ENCODE measurements around the gene NCKAP5. TPM values are rescaled to one million over a fixed set of nuclear protein-coding genes. Genes with fewer than 3 reads are reported as not detected.

The NCKAP5 gene
- total and polyA plus RNA-seq, 4 donors, result 0.57 to 2.8 (median 2.4) TPM

DNA sequence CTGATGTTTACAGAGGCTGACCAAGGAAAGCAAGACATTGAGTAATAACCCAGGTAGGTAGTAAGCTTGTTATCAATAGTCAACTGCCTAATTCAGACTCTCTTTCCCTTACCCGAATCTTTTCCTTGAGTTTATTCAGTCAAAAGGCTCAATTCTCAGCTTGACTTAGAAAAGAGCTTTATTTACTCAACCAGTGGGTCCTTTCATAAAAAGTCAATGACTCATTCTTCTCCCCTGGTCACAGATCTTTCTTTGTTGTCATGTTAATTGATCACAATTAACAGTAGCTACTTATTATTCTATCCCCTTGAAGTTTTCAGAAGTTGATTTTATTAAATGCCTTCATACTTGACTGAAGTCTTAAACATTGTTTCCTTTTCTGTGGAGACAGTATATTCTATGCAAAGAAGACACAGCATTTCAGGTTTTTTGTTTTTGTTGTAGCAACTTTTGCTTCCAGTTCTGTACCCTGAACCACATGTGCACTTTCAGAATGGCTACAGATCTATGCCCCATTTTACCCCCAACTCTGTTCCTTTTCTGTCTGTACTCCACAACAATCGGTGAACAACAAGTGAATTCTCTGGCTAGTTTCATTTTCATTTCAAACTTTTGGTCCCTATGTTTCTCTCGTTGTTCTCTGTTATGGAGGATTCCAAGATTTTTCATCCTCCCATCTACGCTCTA lies 428.3 kb downstream of the NCKAP5 start:
- no peaks in the 10 kb centered on the region for H3K27me3 ChIP-seq (ENCODE audit: control insufficient read depth in 4 of 4, insufficient read depth in 4 of 4, low read length in 3 of 4)
- DNase-seq (ENCODE audit: low spot score), result no peak
- H3K4me3 ChIP-seq (ENCODE audit: low read depth in 1 of 3, low read length in 3 of 3), result no peak overlapping the region
- TF ChIP-seq EGR1 (IDR thresholded peaks at IDR 0.05; ENCODE audit: low read depth in 2 of 2) (no peak), TAF1 (conservative IDR thresholded peaks at IDR 0.05) (no peak), JUND (IDR thresholded peaks at IDR 0.05) (no peak), GABPA (IDR thresholded peaks at IDR 0.05 in 1 of 2, conservative IDR thresholded peaks at IDR 0.05 in 1 of 2) (no peak), SP1 (IDR thresholded peaks at IDR 0.05) (no peak), YY1 (IDR thresholded peaks at IDR 0.05) (no peak), NR2F2 (IDR thresholded peaks at IDR 0.05) (no peak), FOXA1 (IDR thresholded peaks at IDR 0.05) (no peak), RAD21 (IDR thresholded peaks at IDR 0.05) (no peak), FOXA2 (IDR thresholded peaks at IDR 0.05) (no peak), HNF4A (conservative IDR thresholded peaks at IDR 0.05) (no peak), RXRA (IDR thresholded peaks at IDR 0.05) (no peak)
- TF ChIP-seq, protein P1, sequence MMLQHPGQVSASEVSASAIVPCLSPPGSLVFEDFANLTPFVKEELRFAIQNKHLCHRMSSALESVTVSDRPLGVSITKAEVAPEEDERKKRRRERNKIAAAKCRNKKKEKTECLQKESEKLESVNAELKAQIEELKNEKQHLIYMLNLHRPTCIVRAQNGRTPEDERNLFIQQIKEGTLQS (IDR thresholded peaks at IDR 0.05), result no peak
- TF ChIP-seq, protein P2, sequence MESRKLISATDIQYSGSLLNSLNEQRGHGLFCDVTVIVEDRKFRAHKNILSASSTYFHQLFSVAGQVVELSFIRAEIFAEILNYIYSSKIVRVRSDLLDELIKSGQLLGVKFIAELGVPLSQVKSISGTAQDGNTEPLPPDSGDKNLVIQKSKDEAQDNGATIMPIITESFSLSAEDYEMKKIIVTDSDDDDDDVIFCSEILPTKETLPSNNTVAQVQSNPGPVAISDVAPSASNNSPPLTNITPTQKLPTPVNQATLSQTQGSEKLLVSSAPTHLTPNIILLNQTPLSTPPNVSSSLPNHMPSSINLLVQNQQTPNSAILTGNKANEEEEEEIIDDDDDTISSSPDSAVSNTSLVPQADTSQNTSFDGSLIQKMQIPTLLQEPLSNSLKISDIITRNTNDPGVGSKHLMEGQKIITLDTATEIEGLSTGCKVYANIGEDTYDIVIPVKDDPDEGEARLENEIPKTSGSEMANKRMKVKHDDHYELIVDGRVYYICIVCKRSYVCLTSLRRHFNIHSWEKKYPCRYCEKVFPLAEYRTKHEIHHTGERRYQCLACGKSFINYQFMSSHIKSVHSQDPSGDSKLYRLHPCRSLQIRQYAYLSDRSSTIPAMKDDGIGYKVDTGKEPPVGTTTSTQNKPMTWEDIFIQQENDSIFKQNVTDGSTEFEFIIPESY (IDR thresholded peaks at IDR 0.05), result no peak
- TF ChIP-seq, protein P3, sequence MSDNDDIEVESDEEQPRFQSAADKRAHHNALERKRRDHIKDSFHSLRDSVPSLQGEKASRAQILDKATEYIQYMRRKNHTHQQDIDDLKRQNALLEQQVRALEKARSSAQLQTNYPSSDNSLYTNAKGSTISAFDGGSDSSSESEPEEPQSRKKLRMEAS (IDR thresholded peaks at IDR 0.05), result no peak
- no peak overlapping the region for H3K9ac ChIP-seq (ENCODE audit: low read depth in 1 of 2, low read length in 2 of 2)
- H3K27ac ChIP-seq (ENCODE audit: low read depth in 1 of 2, low read length in 2 of 2), result no peak overlapping the region
- H3K9me3 ChIP-seq (ENCODE audit: control insufficient read depth in 4 of 4, low read length in 3 of 4), result no peaks in the 10 kb centered on the region
- 80% methylated on average over 4 of the region's 4 CpGs for WGBS
- H3K4me1 ChIP-seq (ENCODE audit: control insufficient read depth in 4 of 4, insufficient read depth in 4 of 4, low read length in 3 of 4), result peaks cover 0 to 2% (median 0%) of the 10 kb centered on the region in 4 donors
- H3K36me3 ChIP-seq (ENCODE audit: control insufficient read depth in 4 of 4, insufficient read depth in 3 of 4, low read depth in 1 of 4, low read length in 3 of 4), result no peaks in the 10 kb centered on the region

DNA sequence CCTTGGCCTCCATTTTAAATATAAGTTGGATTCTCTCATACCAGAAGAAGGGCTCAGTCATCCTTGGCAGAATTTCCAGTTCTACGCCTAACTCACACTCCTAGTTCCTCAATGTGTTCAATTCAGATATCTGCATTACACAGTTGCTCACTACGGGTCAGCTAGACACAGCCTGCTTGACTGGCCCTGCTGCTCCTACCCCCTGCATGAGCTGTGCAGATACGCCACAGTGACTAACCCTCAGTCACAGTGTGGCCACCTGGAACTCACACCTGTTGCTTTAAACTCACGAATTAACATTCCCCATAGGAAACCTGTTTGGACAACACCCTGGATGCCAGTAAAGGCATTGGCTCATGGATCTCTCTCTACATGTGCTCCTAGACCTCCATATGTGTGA lies 429.6 kb downstream of the NCKAP5 start:
- Histone ChIP-seq H3K4me1 (ENCODE audit: control insufficient read depth in 4 of 4, insufficient read depth in 4 of 4, low read length in 3 of 4) (no peaks in the 10 kb centered on the region), H3K27ac (ENCODE audit: low read depth in 1 of 2, low read length in 2 of 2) (no peak overlapping the region), H3K27me3 (ENCODE audit: control insufficient read depth in 4 of 4, insufficient read depth in 4 of 4, low read length in 3 of 4) (no peaks in the 10 kb centered on the region), H3K36me3 (ENCODE audit: control insufficient read depth in 4 of 4, insufficient read depth in 3 of 4, low read depth in 1 of 4, low read length in 3 of 4) (no peaks in the 10 kb centered on the region), H3K9me3 (ENCODE audit: control insufficient read depth in 4 of 4, low read length in 3 of 4) (no peaks in the 10 kb centered on the region), H3K9ac (ENCODE audit: low read depth in 1 of 2, low read length in 2 of 2) (no peak overlapping the region), H3K4me3 (ENCODE audit: low read depth in 1 of 3, low read length in 3 of 3) (no peak overlapping the region)
- 88% methylated on average over 4 of the region's 4 CpGs for WGBS
- TF ChIP-seq YY1 (IDR thresholded peaks at IDR 0.05), result no peak
- TF ChIP-seq RXRA (IDR thresholded peaks at IDR 0.05), result no peak
- TF ChIP-seq, protein P3 (IDR thresholded peaks at IDR 0.05), result no peak
- TF ChIP-seq, protein P1 (IDR thresholded peaks at IDR 0.05), result no peak
- no peak for TF ChIP-seq FOXA1 (IDR thresholded peaks at IDR 0.05)
- no peak for TF ChIP-seq HNF4G (IDR thresholded peaks at IDR 0.05)
- TF ChIP-seq SP1 (IDR thresholded peaks at IDR 0.05), result no peak
- no peak for TF ChIP-seq EGR1 (IDR thresholded peaks at IDR 0.05; ENCODE audit: low read depth in 2 of 2)
- TF ChIP-seq, protein P4, sequence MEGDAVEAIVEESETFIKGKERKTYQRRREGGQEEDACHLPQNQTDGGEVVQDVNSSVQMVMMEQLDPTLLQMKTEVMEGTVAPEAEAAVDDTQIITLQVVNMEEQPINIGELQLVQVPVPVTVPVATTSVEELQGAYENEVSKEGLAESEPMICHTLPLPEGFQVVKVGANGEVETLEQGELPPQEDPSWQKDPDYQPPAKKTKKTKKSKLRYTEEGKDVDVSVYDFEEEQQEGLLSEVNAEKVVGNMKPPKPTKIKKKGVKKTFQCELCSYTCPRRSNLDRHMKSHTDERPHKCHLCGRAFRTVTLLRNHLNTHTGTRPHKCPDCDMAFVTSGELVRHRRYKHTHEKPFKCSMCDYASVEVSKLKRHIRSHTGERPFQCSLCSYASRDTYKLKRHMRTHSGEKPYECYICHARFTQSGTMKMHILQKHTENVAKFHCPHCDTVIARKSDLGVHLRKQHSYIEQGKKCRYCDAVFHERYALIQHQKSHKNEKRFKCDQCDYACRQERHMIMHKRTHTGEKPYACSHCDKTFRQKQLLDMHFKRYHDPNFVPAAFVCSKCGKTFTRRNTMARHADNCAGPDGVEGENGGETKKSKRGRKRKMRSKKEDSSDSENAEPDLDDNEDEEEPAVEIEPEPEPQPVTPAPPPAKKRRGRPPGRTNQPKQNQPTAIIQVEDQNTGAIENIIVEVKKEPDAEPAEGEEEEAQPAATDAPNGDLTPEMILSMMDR (IDR thresholded peaks at IDR 0.05; ENCODE audit: low read depth, low read length, missing input control), result no peak
- TF ChIP-seq RAD21 (IDR thresholded peaks at IDR 0.05), result no peak
- TF ChIP-seq, protein P5, sequence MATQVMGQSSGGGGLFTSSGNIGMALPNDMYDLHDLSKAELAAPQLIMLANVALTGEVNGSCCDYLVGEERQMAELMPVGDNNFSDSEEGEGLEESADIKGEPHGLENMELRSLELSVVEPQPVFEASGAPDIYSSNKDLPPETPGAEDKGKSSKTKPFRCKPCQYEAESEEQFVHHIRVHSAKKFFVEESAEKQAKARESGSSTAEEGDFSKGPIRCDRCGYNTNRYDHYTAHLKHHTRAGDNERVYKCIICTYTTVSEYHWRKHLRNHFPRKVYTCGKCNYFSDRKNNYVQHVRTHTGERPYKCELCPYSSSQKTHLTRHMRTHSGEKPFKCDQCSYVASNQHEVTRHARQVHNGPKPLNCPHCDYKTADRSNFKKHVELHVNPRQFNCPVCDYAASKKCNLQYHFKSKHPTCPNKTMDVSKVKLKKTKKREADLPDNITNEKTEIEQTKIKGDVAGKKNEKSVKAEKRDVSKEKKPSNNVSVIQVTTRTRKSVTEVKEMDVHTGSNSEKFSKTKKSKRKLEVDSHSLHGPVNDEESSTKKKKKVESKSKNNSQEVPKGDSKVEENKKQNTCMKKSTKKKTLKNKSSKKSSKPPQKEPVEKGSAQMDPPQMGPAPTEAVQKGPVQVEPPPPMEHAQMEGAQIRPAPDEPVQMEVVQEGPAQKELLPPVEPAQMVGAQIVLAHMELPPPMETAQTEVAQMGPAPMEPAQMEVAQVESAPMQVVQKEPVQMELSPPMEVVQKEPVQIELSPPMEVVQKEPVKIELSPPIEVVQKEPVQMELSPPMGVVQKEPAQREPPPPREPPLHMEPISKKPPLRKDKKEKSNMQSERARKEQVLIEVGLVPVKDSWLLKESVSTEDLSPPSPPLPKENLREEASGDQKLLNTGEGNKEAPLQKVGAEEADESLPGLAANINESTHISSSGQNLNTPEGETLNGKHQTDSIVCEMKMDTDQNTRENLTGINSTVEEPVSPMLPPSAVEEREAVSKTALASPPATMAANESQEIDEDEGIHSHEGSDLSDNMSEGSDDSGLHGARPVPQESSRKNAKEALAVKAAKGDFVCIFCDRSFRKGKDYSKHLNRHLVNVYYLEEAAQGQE (IDR thresholded peaks at IDR 0.05), result no peak
- TF ChIP-seq HNF4A (conservative IDR thresholded peaks at IDR 0.05), result no peak
- no peak for DNase-seq (ENCODE audit: low spot score)
